Activated naive CD4-positive, alpha-beta T cell treated with anti-CD3 and anti-CD28 coated beads, Interleukin-2, amount 50 U/mL, for 72 hours (primary cell): ENCODE data around the gene KPNA5. TPM values are rescaled to one million over a fixed set of nuclear protein-coding genes. Genes with fewer than 3 reads are reported as not detected.
"Not testable (repeated sequence)": the region's sequence is repeated elsewhere in the genome, so short reads cannot be mapped to it uniquely, and the experiment has no call there.

Experiments
- ATAC-seq, 2 donors: fragments of 150-1000 bp; cut with Tn5 transposase; 2 replicates each; pipeline ENCODE4 v1.10.0; 2021; ENCODE audit warnings: mild to moderate bottlenecking in 2 of 2, moderate library complexity in 2 of 2
- DNase-seq, 2 donors: peaks; one replicate each; pipeline ENCODE4 v3.0.0; 2021 to 2022; ENCODE audit warnings: low spot score in 2 of 2
- H3K27ac Mint-ChIP-seq, 2 donors: one replicate each; pipeline ENCODE4 v1.8.0; 2022; ENCODE audit warnings: mild to moderate bottlenecking in 2 of 2, mixed read lengths in 2 of 2
- H3K36me3 Mint-ChIP-seq, 2 donors: one replicate each; pipeline ENCODE4 v1.8.0; 2022; ENCODE audit warnings: mixed read lengths in 2 of 2
- H3K9me3 Mint-ChIP-seq, 2 donors: one replicate each; pipeline ENCODE4 v1.8.0; 2022; ENCODE audit warnings: mixed read lengths in 2 of 2
- total RNA-seq, 2 donors: library from RNA; stranded (reverse); gene quantifications; one replicate each; pipeline ENCODE4 v1.2.3, GENCODE V29; 2022

KPNA5 gene
- 1 to 10 TPM; 7.8 to 8.7 TPM for total RNA-seq

DNA sequence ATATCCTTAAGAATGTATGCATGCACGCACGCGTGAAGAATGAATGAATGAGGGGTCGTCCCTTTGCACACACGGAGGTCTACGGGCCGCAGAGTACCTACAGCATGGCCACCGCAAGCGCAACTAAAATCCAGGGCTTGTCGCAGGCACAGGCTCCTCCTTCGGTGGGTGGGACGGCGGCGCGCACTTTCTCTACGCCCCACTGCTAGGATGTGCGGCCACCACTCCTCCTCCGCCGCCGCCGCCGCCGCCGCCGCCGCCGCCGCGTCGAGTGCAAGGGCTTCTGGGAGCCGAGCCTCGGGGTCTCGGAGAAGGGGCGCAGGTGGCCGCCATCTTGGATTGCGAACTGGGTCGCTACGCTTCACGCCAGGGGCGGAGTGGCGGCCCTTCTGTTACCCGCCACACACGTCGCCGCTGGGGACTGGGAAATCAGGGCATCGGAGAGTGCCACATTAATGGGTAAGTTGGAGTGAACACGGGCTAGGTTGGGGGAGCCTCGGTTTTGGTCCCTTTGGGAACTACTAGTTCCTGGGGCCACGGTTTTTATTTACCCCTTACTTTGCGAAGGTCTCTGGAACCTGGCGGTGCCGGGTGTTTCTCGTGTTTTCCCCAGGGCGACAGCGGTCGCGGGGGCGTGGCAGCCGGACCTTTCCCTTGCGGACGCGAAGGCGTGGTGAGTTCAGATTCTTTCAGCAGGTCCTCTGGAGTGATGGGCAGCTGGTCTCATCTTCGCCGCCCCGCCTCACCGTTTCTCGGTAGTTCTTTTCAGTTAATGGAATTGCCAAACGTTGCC, at the start of gene KPNA5:
Gene KPNA5 (plus strand): TSS at position 332 of the 793 bp plus-strand sequence. CDS start 124 bp downstream, at position 456.
- Mint-ChIP-seq H3K36me3 (peaks cover 15 to 30% of the 10 kb centered on the region in 2 donors), H3K9me3 (peaks cover 3 to 12% of the 10 kb centered on the region in 2 donors), H3K27ac (peak within 1 kb of the TSS; percentile 94 to 99)
- DNase-seq (peak; percentile 84 to 87), ATAC-seq (peak; percentile 94 to 98)

GRCh38 chr6:116631379-116631990, 49.5 kb upstream of the KPNA5 start:
- Mint-ChIP-seq H3K36me3 (peaks cover 0 to 8% of the 10 kb centered on the region in 2 donors), H3K9me3 (no peaks in the 10 kb centered on the region), H3K27ac (no peak overlapping the region)
- ATAC-seq (no peak), DNase-seq (no peak)

GRCh38 chr6:116633685-116634084, 47.3 kb upstream of the KPNA5 start:
- Mint-ChIP-seq H3K36me3 (peaks cover 0 to 8% of the 10 kb centered on the region in 2 donors), H3K9me3 (no peaks in the 10 kb centered on the region), H3K27ac (peak overlapping the region in 1 of 2 donors; percentile 54)
- ATAC-seq: no peak
- no peak for DNase-seq

DNA sequence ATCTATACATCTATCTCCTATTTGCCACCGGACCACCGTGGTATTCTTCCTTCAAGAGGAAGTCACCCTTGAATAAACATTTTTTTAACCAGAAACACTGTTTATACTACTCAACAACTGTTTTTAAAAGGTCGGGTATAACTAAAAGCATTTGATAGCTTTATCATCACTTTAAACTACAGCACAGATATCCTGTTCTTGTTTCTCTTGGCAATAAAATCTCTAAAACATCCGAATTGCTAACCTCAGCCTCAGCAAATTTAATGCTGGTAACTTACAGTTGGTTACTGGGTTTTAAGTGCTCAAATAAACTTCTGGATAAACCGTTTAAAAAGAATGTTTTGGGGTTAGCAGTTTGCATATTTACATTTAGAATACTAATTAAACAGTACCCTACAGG, 32.9 kb upstream of the KPNA5 start:
- Mint-ChIP-seq H3K27ac (no peak overlapping the region), H3K9me3 (no peaks in the 10 kb centered on the region), H3K36me3 (no peaks in the 10 kb centered on the region)
- DNase-seq: no peak
- ATAC-seq: no peak

DNA sequence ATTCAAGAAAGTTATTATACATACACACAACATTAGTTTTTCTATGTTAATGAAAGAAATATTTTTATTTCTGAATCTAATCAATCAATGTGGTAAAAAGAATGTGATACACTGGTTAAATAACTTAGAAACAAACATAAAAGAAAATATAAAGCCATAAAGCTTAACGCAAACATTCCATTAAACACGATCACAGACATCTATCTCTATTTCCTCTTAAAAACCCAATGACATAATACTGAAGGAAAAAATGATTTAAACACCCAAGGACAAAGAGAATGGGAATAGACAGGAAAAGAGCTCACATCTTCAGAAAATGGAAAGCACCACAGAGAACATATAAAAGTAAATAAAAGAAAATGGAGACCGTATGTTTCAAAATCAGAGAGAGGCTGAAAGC, 31.9 kb upstream of the KPNA5 start:
- no peak overlapping the region for H3K27ac Mint-ChIP-seq
- H3K9me3 Mint-ChIP-seq: no peaks in the 10 kb centered on the region
- H3K36me3 Mint-ChIP-seq: no peaks in the 10 kb centered on the region
- no peak for DNase-seq
- no peak for ATAC-seq

- Mint-ChIP-seq H3K36me3 (no peaks in the 10 kb centered on the region), H3K27ac (no peak overlapping the region), H3K9me3 (no peaks in the 10 kb centered on the region)
- DNase-seq: no peak
- ATAC-seq: no peak
Observed at GRCh38 chr6:116651916-116652315, 29.1 kb upstream of the KPNA5 start.

DNA sequence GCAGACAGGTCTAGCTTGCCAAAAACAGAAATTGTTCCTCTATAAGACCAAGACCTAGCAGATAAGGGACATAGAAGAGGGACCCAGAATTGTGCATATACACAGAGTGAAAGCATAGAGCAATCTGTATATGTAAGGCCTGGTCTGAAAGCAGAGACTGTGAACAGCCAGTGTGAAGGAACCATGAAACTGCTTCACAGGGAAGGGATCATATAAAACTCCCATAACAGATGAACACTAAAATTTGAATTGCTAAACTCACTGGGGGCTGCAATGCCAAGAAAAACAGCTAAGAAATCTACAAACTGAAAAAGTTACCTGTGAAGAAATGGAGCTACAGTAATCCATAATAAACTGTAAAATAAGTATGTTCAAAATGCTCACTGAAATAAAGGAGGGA, 19.4 kb upstream of the KPNA5 start:
- no peak overlapping the region for H3K27ac Mint-ChIP-seq
- no peaks in the 10 kb centered on the region for H3K9me3 Mint-ChIP-seq
- H3K36me3 Mint-ChIP-seq: peaks cover under 1 to 9% of the 10 kb centered on the region in 2 donors
- no peak for DNase-seq
- ATAC-seq: no peak

DNA sequence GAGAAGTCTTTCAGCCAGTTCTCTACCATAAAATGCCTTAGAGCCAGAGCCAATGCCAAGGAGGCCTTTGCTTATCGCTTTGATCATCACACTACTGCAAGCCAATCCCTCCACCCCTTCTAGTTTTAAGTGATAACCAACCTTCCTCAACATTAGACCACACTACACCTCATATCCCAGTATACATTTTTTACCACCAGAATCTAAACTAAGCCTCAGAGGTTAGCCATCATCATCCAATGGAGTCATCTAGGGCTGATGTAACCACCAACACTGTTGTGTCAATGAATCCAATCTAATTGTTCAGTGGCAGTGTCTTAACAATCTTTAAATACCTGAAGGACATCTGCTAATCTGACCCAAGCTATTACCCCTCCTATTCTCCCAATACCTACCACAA, 18.8 kb upstream of the KPNA5 start:
- peak overlapping the region in 1 of 2 donors; percentile 50 for H3K27ac Mint-ChIP-seq
- no peak for DNase-seq
- no peaks in the 10 kb centered on the region for H3K9me3 Mint-ChIP-seq
- H3K36me3 Mint-ChIP-seq: peaks cover 4 to 14% of the 10 kb centered on the region in 2 donors
- peak; percentile 66 to 72 for ATAC-seq

DNA sequence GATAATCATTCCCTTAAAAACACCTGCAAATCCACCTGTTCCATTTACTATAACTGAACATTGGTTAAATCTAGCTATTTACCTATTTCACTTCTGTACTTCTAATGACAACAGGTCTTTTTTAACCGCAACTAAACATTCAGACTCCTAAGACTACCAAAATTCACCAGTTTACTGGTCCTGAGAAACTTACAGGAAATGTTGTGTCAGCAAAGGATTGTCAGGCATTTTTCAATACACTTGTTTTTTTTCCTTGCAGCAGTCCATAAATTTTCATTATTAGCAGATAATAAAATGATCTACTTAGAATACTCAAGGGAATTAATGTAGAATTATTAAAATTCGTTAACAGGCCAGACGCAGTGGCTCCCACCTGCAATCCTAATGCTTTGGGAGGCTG, 17.7 kb upstream of the KPNA5 start:
- H3K9me3 Mint-ChIP-seq: no peaks in the 10 kb centered on the region
- ATAC-seq (no peak), DNase-seq (no peak)
- H3K36me3 Mint-ChIP-seq: peaks cover 9 to 19% of the 10 kb centered on the region in 2 donors
- H3K27ac Mint-ChIP-seq: no peak overlapping the region

DNA sequence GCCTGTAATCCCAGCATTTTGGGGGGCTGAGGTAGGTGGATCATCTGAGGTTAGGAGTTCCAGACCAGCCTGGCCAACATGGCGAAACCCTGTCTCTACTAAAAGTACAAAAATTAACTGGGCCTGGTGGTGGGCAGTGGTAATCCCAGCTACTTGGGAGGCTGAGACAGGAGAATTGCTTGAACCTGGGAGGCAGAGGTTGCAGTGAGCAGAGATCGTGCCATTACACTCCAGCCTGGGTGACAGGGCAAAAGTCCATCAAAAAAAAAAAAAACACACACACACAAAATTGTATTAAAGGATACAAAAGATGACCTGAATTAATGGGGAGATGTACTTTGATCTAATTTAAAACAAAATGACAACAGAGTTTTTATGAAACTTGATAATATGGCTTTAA, 16.8 kb upstream of the KPNA5 start:
- not testable (repeated sequence) for ATAC-seq, H3K9me3 Mint-ChIP-seq, DNase-seq
- Mint-ChIP-seq H3K27ac (peak overlapping the region in 1 of 2 donors; percentile 41), H3K36me3 (peaks cover 10 to 19% of the 10 kb centered on the region in 2 donors)

GRCh38 chr6:116665464-116665863, 15.5 kb upstream of the KPNA5 start:
- Mint-ChIP-seq H3K36me3 (peaks cover 10 to 19% of the 10 kb centered on the region in 2 donors), H3K9me3 (no peaks in the 10 kb centered on the region), H3K27ac (no peak overlapping the region)
- DNase-seq (no peak), ATAC-seq (no peak)

GRCh38 chr6:116666869-116667268, 14.1 kb upstream of the KPNA5 start:
- Mint-ChIP-seq H3K9me3 (no peaks in the 10 kb centered on the region), H3K27ac (peak overlapping the region; percentile 16 to 57), H3K36me3 (peaks cover 10 to 19% of the 10 kb centered on the region in 2 donors)
- ATAC-seq: peak; percentile 1 to 59
- DNase-seq: no peak

DNA sequence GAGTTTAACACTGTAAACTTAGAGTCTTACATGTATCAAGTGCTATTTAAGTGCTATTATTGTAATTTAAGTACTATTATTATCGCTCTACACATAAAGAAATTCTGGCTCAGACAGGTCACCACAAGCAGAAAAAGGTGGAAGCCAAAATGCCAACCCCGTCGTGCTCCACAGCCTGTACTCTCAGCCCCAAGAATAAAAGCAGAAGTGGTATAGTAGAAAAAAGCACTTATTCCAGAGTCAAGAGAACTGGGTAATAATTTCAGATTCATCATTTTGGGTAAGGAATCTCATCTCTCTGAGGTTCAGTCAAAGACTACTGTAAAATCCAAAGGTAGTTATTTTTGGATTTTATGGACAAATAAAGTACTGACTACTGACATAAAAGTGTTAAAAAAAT, 13.4 kb upstream of the KPNA5 start:
- peaks cover 10 to 19% of the 10 kb centered on the region in 2 donors for H3K36me3 Mint-ChIP-seq
- H3K9me3 Mint-ChIP-seq: no peaks in the 10 kb centered on the region
- peak overlapping the region; percentile 96 to 99 for H3K27ac Mint-ChIP-seq
- ATAC-seq (no peak), DNase-seq (no peak)

GRCh38 chr6:116672306-116672705, 8.7 kb upstream of the KPNA5 start:
- no peak for ATAC-seq
- Mint-ChIP-seq H3K36me3 (peaks cover 5 to 6% of the 10 kb centered on the region in 2 donors), H3K27ac (no peak overlapping the region), H3K9me3 (no peaks in the 10 kb centered on the region)
- no peak for DNase-seq

DNA sequence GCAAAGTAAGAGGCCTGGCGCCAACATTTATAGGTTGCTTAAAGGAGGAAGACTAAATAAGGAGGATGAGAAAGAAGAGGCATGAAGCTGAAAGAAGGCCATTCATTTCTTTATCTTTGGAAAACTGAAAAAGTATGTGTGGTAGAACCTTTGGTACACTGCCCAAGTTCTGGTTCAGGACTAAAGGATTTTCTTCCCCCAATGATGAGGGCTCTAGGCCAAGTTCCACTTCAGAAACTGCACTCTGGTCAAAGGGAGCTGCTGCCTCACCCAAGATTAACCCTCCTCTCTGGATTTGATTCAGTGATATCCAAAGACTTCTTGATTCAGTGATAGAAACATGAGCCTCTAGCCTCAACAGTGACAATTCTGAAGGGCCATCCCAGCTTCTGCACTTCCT, 5.0 kb upstream of the KPNA5 start:
- Mint-ChIP-seq H3K9me3 (peaks cover 0 to 6% of the 10 kb centered on the region in 2 donors), H3K36me3 (peaks cover 2% of the 10 kb centered on the region in 2 donors), H3K27ac (no peak overlapping the region)
- ATAC-seq: no peak
- DNase-seq: no peak

DNA sequence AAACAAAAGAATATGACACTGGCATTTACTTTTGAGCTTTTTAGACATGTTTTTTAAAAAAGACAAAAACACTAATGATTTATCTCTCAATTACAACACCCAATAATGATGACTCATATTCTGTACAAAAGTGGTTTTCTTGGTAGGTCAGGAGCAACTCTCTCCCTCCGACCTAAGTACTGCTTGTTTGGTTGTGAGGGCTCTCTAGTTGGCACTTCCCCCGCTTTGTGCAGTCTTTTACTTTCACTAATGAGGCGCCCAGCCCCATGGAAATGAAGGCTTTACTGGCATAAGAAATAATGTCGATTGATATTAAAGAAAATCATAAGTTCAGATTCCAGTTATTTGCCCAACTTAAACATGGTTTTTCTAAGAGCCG, 1.3 kb downstream of the KPNA5 start:
- peaks cover 3 to 12% of the 10 kb centered on the region in 2 donors for H3K9me3 Mint-ChIP-seq
- peak; percentile 21 to 23 for ATAC-seq
- peaks cover 15 to 34% of the 10 kb centered on the region in 2 donors for H3K36me3 Mint-ChIP-seq
- peak overlapping the region; percentile 94 to 99 for H3K27ac Mint-ChIP-seq
- DNase-seq: no peak

DNA sequence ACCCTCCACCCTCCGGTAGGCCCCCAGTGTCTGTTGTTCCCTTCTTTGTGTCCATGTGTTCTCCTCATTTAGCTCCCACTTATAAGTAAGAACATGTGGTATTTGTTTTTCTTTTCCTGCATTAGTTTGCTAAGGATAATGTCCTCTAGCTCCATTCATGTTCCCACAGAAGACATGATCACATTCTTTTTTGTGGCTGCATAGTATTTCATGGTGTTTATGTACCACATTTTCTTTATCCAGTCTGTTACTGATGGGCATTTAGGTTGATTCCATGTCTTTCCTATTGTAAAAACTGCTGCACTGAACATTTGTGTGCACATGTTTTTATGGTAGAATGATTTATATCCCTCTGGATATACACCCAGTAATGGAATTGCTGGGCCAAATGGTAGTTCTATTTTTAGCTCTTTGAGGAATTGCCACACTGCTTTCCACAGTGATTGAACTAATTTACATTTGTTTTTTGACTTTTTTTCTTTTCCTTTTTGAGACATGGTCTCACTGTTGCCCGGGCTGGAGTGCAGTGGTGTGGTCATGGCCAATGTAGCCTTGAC, 4.5 kb downstream of the KPNA5 start:
- ATAC-seq: no peak
- no peak for DNase-seq
- H3K27ac Mint-ChIP-seq: peak overlapping the region in 1 of 2 donors; percentile 16
- peaks cover 15 to 41% of the 10 kb centered on the region in 2 donors for H3K36me3 Mint-ChIP-seq
- peaks cover 3 to 6% of the 10 kb centered on the region in 2 donors for H3K9me3 Mint-ChIP-seq
